ENCODE measurements around the gene ETHE1. TPM values are rescaled to one million over a fixed set of nuclear protein-coding genes. Genes with fewer than 3 reads are reported as not detected.

ETHE1 gene
- total RNA-seq, 1 donor from 2014 or later = 14.7 TPM

DNA sequence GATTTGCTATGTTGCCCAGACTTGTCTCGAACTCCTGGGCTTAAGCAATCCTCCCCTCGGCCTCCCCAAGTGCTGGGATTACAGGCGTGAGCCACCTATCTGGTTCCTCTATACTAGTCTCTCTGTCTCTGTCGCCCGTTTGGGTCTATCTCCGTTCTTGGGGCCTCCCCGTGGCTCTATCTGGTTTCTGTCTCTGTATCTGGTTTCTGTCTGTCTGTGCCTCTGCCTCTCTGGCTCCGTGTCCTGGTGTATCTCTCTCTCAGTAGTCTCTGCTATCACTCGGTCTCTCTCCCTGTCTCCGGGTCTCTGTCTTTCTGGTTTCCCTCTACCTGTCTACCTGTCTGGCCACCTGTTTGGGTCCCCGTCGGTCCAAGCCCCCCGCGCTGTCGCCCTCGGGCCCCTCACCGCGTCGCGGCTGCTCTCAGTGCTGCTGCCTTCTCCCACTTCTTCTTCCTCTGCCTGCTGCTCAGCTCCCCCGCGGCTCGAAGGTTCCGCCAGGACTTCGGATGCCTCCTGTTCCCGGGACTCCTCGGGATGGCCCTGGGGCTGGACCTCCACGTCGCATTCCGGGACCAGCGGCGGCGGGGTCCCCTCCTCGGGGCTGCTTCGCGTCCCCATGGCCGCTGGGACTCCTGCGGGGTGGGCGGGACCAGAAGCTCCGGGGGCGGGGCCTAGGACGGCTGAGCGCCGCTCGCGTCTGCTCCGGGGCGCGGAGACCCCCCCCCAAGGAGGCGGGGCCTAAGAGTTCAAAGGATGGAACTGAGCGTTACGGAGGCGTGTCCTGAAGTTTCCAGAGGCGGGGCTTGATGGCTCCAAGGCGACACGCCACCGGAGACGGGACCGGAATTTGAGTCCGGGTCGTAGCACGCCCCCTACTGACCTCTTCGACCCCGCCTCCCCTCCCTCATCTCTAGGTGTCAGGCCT is 23.2 kb downstream of the ETHE1 start:
- intact Hi-C loops (cut with DNase I) = loop anchor here (5.0 kb wide), 1 partner anchor 41 kb away; no protein-coding TSS in a partner anchor
- peak; percentile 99 for DNase-seq
- peak; percentile 99 for ATAC-seq (ENCODE audit: poor library complexity)

DNA sequence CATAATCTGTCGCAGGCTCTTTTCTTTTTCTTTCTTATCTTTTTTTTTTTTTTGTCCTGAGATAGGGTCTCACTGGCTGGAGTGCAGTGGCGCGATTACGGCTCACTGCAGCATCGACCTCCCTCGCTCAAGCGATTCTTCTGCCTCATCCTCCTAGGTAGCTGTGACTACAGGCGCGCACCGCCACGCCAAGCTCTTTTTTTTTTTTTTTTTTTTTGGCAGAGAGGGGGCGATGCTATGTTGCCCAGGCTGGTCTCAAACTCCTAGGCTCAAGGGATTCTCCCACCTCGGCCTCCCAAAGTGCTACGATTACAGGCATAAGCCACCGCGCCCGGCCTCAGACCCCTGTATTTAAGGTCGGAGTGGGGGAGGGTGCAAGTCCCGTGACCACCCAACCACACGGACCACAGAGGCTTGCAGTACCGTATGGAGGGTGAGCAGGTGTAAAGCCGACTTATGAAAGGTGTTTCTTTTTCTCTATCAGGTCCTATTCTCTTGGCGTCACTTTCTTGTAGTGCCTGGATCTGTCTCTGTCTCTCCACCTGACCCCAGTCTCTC is 24.5 kb downstream of the ETHE1 start:
- no peak for DNase-seq
- intact Hi-C loops (cut with DNase I) = loop anchor here (5.0 kb wide), 1 partner anchor 40 kb away; no protein-coding TSS in a partner anchor
- ATAC-seq (ENCODE audit: poor library complexity) = no peak

- DNase-seq (no peak), ATAC-seq (ENCODE audit: poor library complexity) (no peak)
- intact Hi-C loops (cut with DNase I) = loop anchor here (5.0 kb wide), 1 partner anchor 40 kb away; no protein-coding TSS in a partner anchor
Measured at GRCh38 chr19:43501661-43502418, 25.2 kb downstream of the ETHE1 start.

DNA sequence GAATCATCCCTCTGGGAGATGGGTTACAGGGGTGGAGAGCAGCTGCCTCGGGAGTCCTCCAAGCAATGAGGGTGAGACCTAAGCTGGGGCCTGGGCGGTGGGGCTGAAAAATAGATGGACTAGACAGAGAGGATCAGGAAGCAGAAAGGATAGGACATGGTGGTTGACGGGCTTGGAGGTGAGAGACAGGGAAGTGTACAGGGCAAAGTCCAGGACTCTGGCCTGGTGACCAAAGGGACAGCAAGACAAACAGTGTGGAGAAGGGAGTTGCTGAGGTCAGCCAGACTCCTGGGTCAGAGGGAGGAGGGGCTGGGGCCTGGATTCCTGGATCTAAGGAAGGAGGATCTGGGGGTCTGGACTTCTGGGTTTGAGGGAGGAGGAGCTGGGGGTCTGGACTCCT is 28.0 kb downstream of the ETHE1 start:
- DNase-seq (no peak), ATAC-seq (ENCODE audit: poor library complexity) (no peak)
- intact Hi-C loops (cut with DNase I) = no loop called here

GRCh38 chr19:43498233-43498842 is 28.7 kb downstream of the ETHE1 start:
- DNase-seq (no peak), ATAC-seq (ENCODE audit: poor library complexity) (peak; percentile 77)
- intact Hi-C loops (cut with DNase I) = no loop called here

- intact Hi-C loops (cut with DNase I) = no loop called here
- DNase-seq (no peak), ATAC-seq (ENCODE audit: poor library complexity) (no peak)
Measured at GRCh38 chr19:43496960-43497359, 30.0 kb downstream of the ETHE1 start.

GRCh38 chr19:43495082-43495481 is 31.9 kb downstream of the ETHE1 start:
- intact Hi-C loops (cut with DNase I) = no loop called here
- ATAC-seq (ENCODE audit: poor library complexity) (no peak), DNase-seq (no peak)

DNA sequence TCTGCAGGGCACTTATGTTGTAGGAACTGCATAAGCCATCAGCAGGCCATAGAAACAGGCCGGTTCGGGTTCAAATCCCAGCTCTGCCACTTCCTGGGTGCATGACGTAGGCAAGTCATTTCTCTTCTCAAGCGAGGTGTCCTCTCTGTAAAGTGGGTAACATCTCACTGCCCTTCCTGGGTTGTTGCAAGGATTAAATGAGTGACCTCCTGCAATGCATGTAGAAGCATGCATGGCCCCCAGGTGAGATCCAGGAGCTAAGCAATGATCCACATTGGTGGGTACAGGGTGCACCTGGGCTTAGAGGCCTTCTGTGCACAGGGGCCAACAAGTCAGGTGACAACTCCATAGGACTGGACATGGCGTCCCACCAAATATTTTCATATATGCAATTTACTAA is 36.2 kb downstream of the ETHE1 start:
- ATAC-seq (ENCODE audit: poor library complexity) (no peak), DNase-seq (no peak)
- intact Hi-C loops (cut with DNase I) = no loop called here

- ATAC-seq (ENCODE audit: poor library complexity) (no peak), DNase-seq (no peak)
- intact Hi-C loops (cut with DNase I) = no loop called here
Measured at GRCh38 chr19:43489979-43490599, 36.9 kb downstream of the ETHE1 start.

- DNase-seq (no peak), ATAC-seq (ENCODE audit: poor library complexity) (no peak)
- intact Hi-C loops (cut with DNase I) = no loop called here
Measured at GRCh38 chr19:43489310-43489709, 37.7 kb downstream of the ETHE1 start.

GRCh38 chr19:43488179-43488578 is 38.8 kb downstream of the ETHE1 start:
- ATAC-seq (ENCODE audit: poor library complexity) (no peak), DNase-seq (no peak)
- intact Hi-C loops (cut with DNase I) = no loop called here

DNA sequence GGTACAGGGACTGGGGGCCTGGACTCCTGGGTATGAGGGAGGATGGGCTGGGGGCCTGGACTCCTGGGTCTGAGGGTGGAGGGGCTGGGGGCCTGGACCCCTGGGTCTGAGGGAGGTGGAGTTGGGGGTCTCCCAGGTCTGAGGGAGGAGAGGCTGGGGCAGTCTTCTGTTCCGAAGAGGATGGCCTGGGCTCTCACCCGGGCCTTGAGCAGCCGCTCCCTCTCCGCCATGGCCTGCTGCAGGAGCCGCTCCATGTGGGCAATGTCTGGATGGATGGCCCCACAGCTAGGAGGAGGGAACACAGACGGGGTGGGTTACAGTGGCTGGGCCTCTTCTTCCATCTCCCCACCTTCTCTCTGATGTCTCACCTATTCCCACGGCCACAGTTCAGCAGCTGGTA is 40.6 kb downstream of the ETHE1 start:
- intact Hi-C loops (cut with DNase I) = no loop called here
- ATAC-seq (ENCODE audit: poor library complexity) (no peak), DNase-seq (no peak)

DNA sequence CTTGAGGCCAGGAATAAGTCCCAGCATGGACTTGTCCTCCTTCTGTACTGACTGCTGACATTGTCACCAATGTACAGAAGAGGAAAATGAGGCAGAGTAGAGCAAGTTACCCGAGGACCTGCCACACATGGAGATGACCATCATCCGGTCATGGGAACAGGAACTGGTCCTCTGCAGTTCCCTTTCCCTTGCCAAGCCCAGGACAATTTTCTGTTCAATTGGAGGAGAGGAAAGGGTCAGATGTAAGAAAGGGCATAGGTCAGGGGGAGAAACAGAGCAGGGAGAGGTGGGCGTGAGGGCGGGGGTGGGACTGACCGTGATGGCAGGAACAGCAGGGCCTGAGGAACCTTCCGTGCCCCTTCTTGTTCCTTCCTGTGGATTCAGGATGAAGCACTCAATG is 41.0 kb downstream of the ETHE1 start:
- no peak for ATAC-seq (ENCODE audit: poor library complexity)
- intact Hi-C loops (cut with DNase I) = no loop called here

GRCh38 chr19:43483281-43483680 is 43.7 kb downstream of the ETHE1 start:
- DNase-seq = no peak
- ATAC-seq (ENCODE audit: poor library complexity) = no peak
- intact Hi-C loops (cut with DNase I) = no loop called here

More for the DNA sequence above, 41.0 kb downstream of the ETHE1 start:
- DNase-seq = no peak

DNA sequence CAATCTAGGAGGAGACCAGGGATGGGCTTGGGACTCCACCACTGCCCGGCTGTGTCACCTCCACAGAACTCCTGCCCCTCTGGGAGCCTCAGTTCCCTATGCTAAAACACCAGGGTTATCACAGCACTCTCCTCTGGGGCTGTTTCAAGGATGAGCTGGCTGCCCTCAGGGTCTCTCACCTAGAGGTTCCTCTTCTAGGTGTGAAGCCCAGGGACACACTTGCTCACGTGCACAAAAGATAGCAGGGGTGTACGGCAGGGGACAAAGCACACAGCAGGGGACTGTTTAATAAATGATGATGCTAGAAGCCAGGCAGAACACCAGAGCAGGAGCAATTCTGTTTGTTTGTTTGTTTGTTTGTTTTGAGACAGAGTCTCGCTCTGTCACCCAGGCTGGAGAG is 44.8 kb downstream of the ETHE1 start:
- no peak for DNase-seq
- intact Hi-C loops (cut with DNase I) = no loop called here
- no peak for ATAC-seq (ENCODE audit: poor library complexity)

DNA sequence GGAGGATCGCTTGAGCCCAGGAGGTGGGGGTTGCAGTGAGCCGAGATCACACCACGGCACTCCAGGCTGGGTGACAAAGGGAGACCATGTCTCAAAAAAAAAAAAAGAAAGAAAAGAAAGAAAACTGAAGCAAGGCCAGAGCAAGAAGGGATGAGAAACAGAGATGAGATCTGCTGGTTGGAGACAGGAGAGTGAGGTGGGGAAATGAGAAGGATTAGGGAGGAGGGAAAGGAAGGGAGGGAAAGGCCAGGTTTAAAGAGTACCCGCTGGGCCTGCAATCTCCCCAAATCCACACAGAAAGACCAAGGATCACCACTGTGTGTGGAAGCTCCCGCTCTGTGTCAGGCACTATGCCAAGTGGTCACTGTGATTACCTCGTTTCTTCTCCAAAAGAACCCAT is 45.3 kb downstream of the ETHE1 start:
- intact Hi-C loops (cut with DNase I) = no loop called here
- DNase-seq (no peak), ATAC-seq (ENCODE audit: poor library complexity) (no peak)

- intact Hi-C loops (cut with DNase I) = no loop called here
- ATAC-seq (ENCODE audit: poor library complexity) (no peak), DNase-seq (no peak)
Measured at GRCh38 chr19:43480574-43480973, 46.4 kb downstream of the ETHE1 start.

GRCh38 chr19:43479961-43480561 is 46.9 kb downstream of the ETHE1 start:
- no peak for DNase-seq
- intact Hi-C loops (cut with DNase I) = no loop called here
- no peak for ATAC-seq (ENCODE audit: poor library complexity)
